Heart right ventricle (tissue), 16 donors: Measurements from ENCODE around the gene COG5. TPM values are rescaled to one million over a fixed set of nuclear protein-coding genes. Genes with fewer than 3 reads are reported as not detected.

Experiments used
- ATAC-seq, 8 donors: fragments of 200-7000 bp; cut with Tn5 transposase; one replicate each; pipeline ENCODE4 v1.9.1; 2020; ENCODE audit warnings: mild to moderate bottlenecking in 8 of 8, moderate library complexity in 8 of 8, moderate number of reproducible peaks in 1 of 8
- DNase-seq, 2 donors: peaks; one replicate each; pipeline ENCODE4 v3.0.0-alpha.2; 2020
- H3K27ac ChIP-seq, 10 donors: fragments of 200-600 bp; sonication (generic) in 2 of 10; one replicate each; pipeline versions ENCODE4 v1.5.0 to v1.8.0; 2020 to 2022; ENCODE audit warnings: mild to moderate bottlenecking in 3 of 10
- H3K27me3 ChIP-seq, 7 donors: fragments of 200-600 bp; one replicate each; pipeline ENCODE4 v1.8.0; 2021 to 2022; ENCODE audit warnings: mild to moderate bottlenecking in 2 of 7
- H3K36me3 ChIP-seq, 9 donors: fragments of 200-600 bp; sonication (generic) in 1 of 9; one replicate each; pipeline versions ENCODE4 v1.5.0 to v1.8.0; 2020 to 2022; ENCODE audit warnings: mild to moderate bottlenecking in 2 of 9
- H3K4me1 ChIP-seq, 9 donors: fragments of 200-600 bp; sonication (generic) in 1 of 9; one replicate each; pipeline versions ENCODE4 v1.5.0 to v1.8.0; 2020 to 2022; ENCODE audit warnings: mild to moderate bottlenecking in 4 of 9
- H3K4me3 ChIP-seq, 10 donors: fragments of 200-600 bp; sonication (generic) in 2 of 10; one replicate each; pipeline versions ENCODE4 v1.5.0 to v1.8.0; 2020 to 2022; ENCODE audit warnings: mild to moderate bottlenecking in 7 of 10, moderate library complexity in 2 of 10
- H3K9me3 ChIP-seq, 11 donors: fragments of 200-600 bp in 10 of 11; sonication (generic) in 2 of 11; one replicate each; pipeline versions ENCODE4 v1.5.0 to v1.8.0; 2013 to 2022; ENCODE audit warnings: mild to moderate bottlenecking in 2 of 11, control low read depth in 1 of 11, moderate library complexity in 1 of 11
- CTCF ChIP-seq, 9 donors: fragments of 200-600 bp; sonication (generic) in 2 of 9; IDR thresholded peaks; one replicate each; pipeline versions ENCODE4 v1.5.0 to v1.8.0; 2021 to 2022; ENCODE audit warnings: antibody characterized with exemption in 9 of 9, mild to moderate bottlenecking in 5 of 9, moderate library complexity in 1 of 9
- WGBS, 2 donors: extraction: QIAGEN DNeasy Blood & Tissue Kit; methylation state at CpG; one replicate each; pipeline ENCODE4 v1.1.7; 2013; ENCODE audit warnings: inconsistent platforms in 1 of 2; 5-methylcytosine and 5-hydroxymethylcytosine counted together
- intact Hi-C, 10 donors: fragments of 100-400 bp; cut with DNase I; formaldehyde crosslinking; loops; one replicate each; pipeline versions ENCODE4 v1.11.1 to v1.14.2; 2022
- polyA plus RNA-seq, 2 donors: library from polyadenylated mRNA; stranded (reverse); fragments of 200-250 nt; gene quantifications; one replicate each; pipeline ENCODE4 v1.2.3, GENCODE V29; 2013
- total RNA-seq, 10 donors: library from RNA; stranded (reverse); fragmentation: NEBNext Ultra II Directional in 3 of 10; extraction: Animal tissue kit (Norgen Biotek cat#: 25700) in 3 of 10; gene quantifications; one replicate each; pipeline versions ENCODE4 v1.2.1 to v1.2.4, GENCODE V29; 2021 to 2023
- donor health status: Arrhythmogenic right ventricular cardiomyopathy.
- donor health status: ischemic (EF 13 %, LVEDD 7.1; RV severe dilation, severe dysfunction).
- donor health status: healthy with polysubstance abuse.
- donor health status: DM: no; HTN: yes; CAD: no.
- donor health status: DM: no; HTN: no; CAD: no.
- donor health status: ischemic (EF 25% LVEDD 6.9; RV normal size, moderate dysfunction).
- donor health status: ischemic (EF 25% LVEDD 5.7; RV mildly dilated, moderate dysfunction).
- donor health status: healthy.
- donor health status: DM: yes; HTN: yes; CAD: no.
- donor health status: Ischemic cardiomyopathy.
- donor health status: ischemic (EF 35%, LVEDD 5.7; RV mildly dilated, moderate dysfunction).
- donor health status: nonischemic (EF 11% LVEDD 7.7; RV severe dilation, severe dysfunction).
- donor health status: DM: yes; HTN: yes; CAD: no.
- donor health status: PGD.
- donor health status: ischemic (EF 29% LVEDD 5.4; RV normal size, mild dysfunction).
- donor health status: nonischemic (EF 23%, LVEDD 6.1; RV moderate dilation, normal function).

COG5 gene
- total and polyA plus RNA-seq, 12 donors = 8.4 to 65.8 (median 52.2) TPM

- no peak overlapping the region for H3K27ac ChIP-seq
- TF ChIP-seq CTCF (IDR thresholded peaks at IDR 0.05) = no peak
- peaks cover 0 to 7% (median 0%) of the 10 kb centered on the region in 11 donors for H3K9me3 ChIP-seq
- peaks cover 0 to 5% (median 0%) of the 10 kb centered on the region in 9 donors for H3K36me3 ChIP-seq
- intact Hi-C loops = no loop called here
- no peaks in the 10 kb centered on the region for H3K27me3 ChIP-seq
- ATAC-seq (peak in 6 of 8 donors; percentile 48 to 79 (median 61)), DNase-seq (peak; percentile 11 to 16)
- H3K4me1 ChIP-seq = peaks cover 0 to 14% (median 0%) of the 10 kb centered on the region in 9 donors
- H3K4me3 ChIP-seq = no peak overlapping the region
- 31 to 34% methylated on average over 5 of the region's 5 CpGs for WGBS, 2 donors
Observed at GRCh38 chr7:107427462-107427861, 136.3 kb downstream of the COG5 start.

- no peak for TF ChIP-seq CTCF (IDR thresholded peaks at IDR 0.05)
- DNase-seq = no peak
- intact Hi-C loops = no loop called here
- 97 to 100% methylated on average over 1 of the region's 1 CpG for WGBS, 2 donors
- Histone ChIP-seq H3K9me3 (no peaks in the 10 kb centered on the region), H3K4me3 (no peak overlapping the region), H3K4me1 (no peaks in the 10 kb centered on the region), H3K27me3 (no peaks in the 10 kb centered on the region), H3K27ac (no peak overlapping the region), H3K36me3 (peaks cover 0 to 24% (median 9%) of the 10 kb centered on the region in 9 donors)
- no peak for ATAC-seq
Observed at GRCh38 chr7:107414198-107414597, 149.5 kb downstream of the COG5 start.

- no peak for ATAC-seq
- intact Hi-C loops = no loop called here
Observed at GRCh38 chr7:107408349-107408748, 155.4 kb downstream of the COG5 start.

GRCh38 chr7:107405559-107405958, 158.2 kb downstream of the COG5 start:
- Histone ChIP-seq H3K27me3 (no peaks in the 10 kb centered on the region), H3K27ac (no peak overlapping the region), H3K4me1 (peaks cover 0 to 9% (median 0%) of the 10 kb centered on the region in 9 donors), H3K36me3 (peaks cover 0 to 31% (median 5%) of the 10 kb centered on the region in 9 donors), H3K9me3 (no peaks in the 10 kb centered on the region), H3K4me3 (no peak overlapping the region)
- no peak for TF ChIP-seq CTCF (IDR thresholded peaks at IDR 0.05)
- no peak for DNase-seq
- intact Hi-C loops = no loop called here
- no peak for ATAC-seq

More at GRCh38 chr7:107408349-107408748, 155.4 kb downstream of the COG5 start:
- Histone ChIP-seq H3K4me1 (peaks cover 0 to 9% (median 0%) of the 10 kb centered on the region in 9 donors), H3K27me3 (no peaks in the 10 kb centered on the region), H3K9me3 (no peaks in the 10 kb centered on the region), H3K27ac (no peak overlapping the region), H3K4me3 (no peak overlapping the region), H3K36me3 (peaks cover 0 to 42% (median 9%) of the 10 kb centered on the region in 9 donors)
- TF ChIP-seq CTCF (IDR thresholded peaks at IDR 0.05) = no peak
- no peak for DNase-seq
